IMR-90 (cell line): Measurements from ENCODE around the gene CYB5B. TPM values are rescaled to one million over a fixed set of nuclear protein-coding genes. Genes with fewer than 3 reads are reported as not detected.

Experiments
- ATAC-seq: fragments of 200-7000 bp; cut with Tn5 transposase; 2 replicates; pipeline ENCODE4 v1.9.1; 2020; ENCODE audit warnings: low read depth, mild to moderate bottlenecking, moderate library complexity
- BruUV-seq: library from RNA; stranded (reverse); fragments of 400-500 nt; replicated peaks from 2 replicates; lab custom pipeline; 2021; lab: Mats Ljungman, UMichigan
- CTCF ChIA-PET: fragments of 300-600 bp; formaldehyde crosslinking; extraction: SDS; loops from one replicate; lab custom pipeline; 2021; ENCODE audit warnings: antibody characterized with exemption; lab: Yijun Ruan, JAX
- POLR2A ChIA-PET: fragments of 300-600 bp; sonication (Branson Sonifier 250); formaldehyde crosslinking; loops from one replicate; lab custom pipeline; 2022; ENCODE audit warnings: antibody characterized with exemption; ENCODE audit not compliant: unreplicated experiment; lab: Charles Lee
- DNase-seq: peaks from one replicate; pipeline ENCODE4 v3.0.0; 2013
- H2AFZ ChIP-seq: replicated peaks from 2 replicates; pipeline ENCODE3; 2013; ENCODE audit warnings: low read length, mild to moderate bottlenecking; ENCODE audit not compliant: poor library complexity
- H2AK5ac ChIP-seq: 2 replicates; pipeline ENCODE4 v1.6.1; 2013; ENCODE audit warnings: low read depth, low read length, inconsistent platforms
- H2AK9ac ChIP-seq: replicated peaks from 2 replicates; pipeline ENCODE3; 2013; ENCODE audit warnings: mild to moderate bottlenecking, low read depth, low read length, moderate library complexity; ENCODE audit not compliant: poor library complexity
- H2BK120ac ChIP-seq: 2 replicates; pipeline ENCODE4 v1.6.1; 2013; ENCODE audit warnings: low read depth, low read length, inconsistent platforms
- H2BK15ac ChIP-seq: 3 replicates; pipeline ENCODE4 v1.6.1; 2013; ENCODE audit warnings: low read depth, low read length, inconsistent platforms
- H2BK20ac ChIP-seq: 2 replicates; pipeline ENCODE4 v1.6.1; 2013; ENCODE audit warnings: low read depth, mild to moderate bottlenecking, inconsistent platforms, low read length, moderate library complexity
- H2BK5ac ChIP-seq: 2 replicates; pipeline ENCODE4 v1.6.1; 2013; ENCODE audit warnings: mild to moderate bottlenecking, low read depth, low read length, inconsistent platforms; ENCODE audit not compliant: poor library complexity, severe bottlenecking
- H3K14ac ChIP-seq: replicated peaks from 2 replicates; pipeline ENCODE4 v1.6.1; 2013; ENCODE audit warnings: low read depth, low read length, inconsistent platforms
- H3K18ac ChIP-seq: 2 replicates; pipeline ENCODE4 v1.6.1; 2013; ENCODE audit warnings: low read depth, low read length, control low read depth
- H3K23ac ChIP-seq: 2 replicates; pipeline ENCODE4 v1.6.1; 2013; ENCODE audit warnings: low read depth, low read length, inconsistent platforms
- H3K27ac ChIP-seq: 2 replicates; pipeline ENCODE4 v1.5.1; 2013; ENCODE audit warnings: mild to moderate bottlenecking, control low read depth, low read length; ENCODE audit not compliant: insufficient read depth
- H3K27me3 ChIP-seq: 2 replicates; pipeline ENCODE4 v1.6.1; 2013; ENCODE audit warnings: low read length; ENCODE audit not compliant: control insufficient read depth, insufficient read depth
- H3K36me3 ChIP-seq: 2 replicates; pipeline ENCODE4 v1.6.1; 2013; ENCODE audit warnings: low read length, mixed read lengths; ENCODE audit not compliant: control insufficient read depth, insufficient read depth
- H3K4ac ChIP-seq: 2 replicates; pipeline ENCODE4 v1.6.1; 2013; ENCODE audit warnings: low read depth, low read length, inconsistent platforms
- H3K4me1 ChIP-seq: 2 replicates; pipeline ENCODE4 v1.6.1; 2013; ENCODE audit warnings: low read length, mixed read lengths; ENCODE audit not compliant: control insufficient read depth, insufficient read depth
- H3K4me2 ChIP-seq: 2 replicates; pipeline ENCODE4 v1.6.1; 2013; ENCODE audit warnings: low read depth, mild to moderate bottlenecking, control low read depth, low read length, moderate library complexity
- H3K4me3 ChIP-seq: 2 replicates; pipeline ENCODE4 v1.5.1; 2013; ENCODE audit warnings: low read depth, mild to moderate bottlenecking, control low read depth, low read length, moderate library complexity; ENCODE audit not compliant: insufficient read depth
- H3K56ac ChIP-seq: 2 replicates; pipeline ENCODE4 v1.6.1; 2013; ENCODE audit warnings: low read length, inconsistent platforms; ENCODE audit not compliant: insufficient read depth; ENCODE audit errors: extremely low read depth
- H3K79me1 ChIP-seq, 2 experiments: 2 replicates each; pipeline ENCODE4 v1.6.1; 2013; ENCODE audit warnings: low read length in 2 of 2, inconsistent platforms in 1 of 2, low read depth in 1 of 2
- H3K9ac ChIP-seq: 2 replicates; pipeline ENCODE4 v1.6.1; 2013; ENCODE audit warnings: low read depth, low read length, control low read depth
- H3K9me1 ChIP-seq: 2 replicates; pipeline ENCODE4 v1.6.1; 2013; ENCODE audit warnings: low read length, inconsistent platforms; ENCODE audit not compliant: insufficient read depth
- H3K9me3 ChIP-seq: 2 replicates; pipeline ENCODE4 v1.6.1; 2013; ENCODE audit warnings: low read length; ENCODE audit not compliant: control insufficient read depth, insufficient read depth
- H4K20me1 ChIP-seq: 2 replicates; pipeline ENCODE4 v1.6.1; 2013; ENCODE audit warnings: low read length, inconsistent platforms; ENCODE audit not compliant: insufficient read depth
- H4K5ac ChIP-seq: 2 replicates; pipeline ENCODE4 v1.6.1; 2013; ENCODE audit warnings: mild to moderate bottlenecking, low read depth, low read length, control low read depth
- H4K8ac ChIP-seq, 2 experiments: 2 replicates each; pipeline ENCODE4 v1.6.1; 2013; ENCODE audit warnings: low read depth in 2 of 2, low read length in 2 of 2, control low read depth in 1 of 2, inconsistent platforms in 1 of 2
- H4K91ac ChIP-seq: 2 replicates; pipeline ENCODE4 v1.6.1; 2013; ENCODE audit warnings: low read depth, low read length, inconsistent platforms; ENCODE audit not compliant: insufficient read depth
- BHLHE40 ChIP-seq: fragments of 150-350 bp; IDR thresholded peaks from 2 replicates; pipeline ENCODE4 v1.6.1; 2016; ENCODE audit warnings: mild to moderate bottlenecking, low read depth, low read length
- CEBPB ChIP-seq: IDR thresholded peaks from 2 replicates; pipeline ENCODE4 v1.6.1; 2012; ENCODE audit warnings: low read depth, low read length, improper control_type of control experiment
- CHD1 ChIP-seq: IDR thresholded peaks from 2 replicates; pipeline ENCODE4 v1.6.1; 2012; ENCODE audit warnings: low read depth, low read length, improper control_type of control experiment
- CTCF ChIP-seq: conservative IDR thresholded peaks from 2 replicates; pipeline ENCODE4 v1.5.1; 2012; ENCODE audit warnings: mild to moderate bottlenecking, low read depth, low read length, improper control_type of control experiment
- ELK1 ChIP-seq: fragments of 150-350 bp; IDR thresholded peaks from 2 replicates; pipeline ENCODE4 v1.6.1; 2016; ENCODE audit warnings: low read depth, mild to moderate bottlenecking, low read length, moderate library complexity, borderline replicate concordance
- FOS ChIP-seq: fragments of 150-350 bp; IDR thresholded peaks from 2 replicates; pipeline ENCODE4 v1.6.1; 2016; ENCODE audit warnings: low read depth, low read length
- MAFK ChIP-seq: IDR thresholded peaks from 2 replicates; pipeline ENCODE4 v1.6.1; 2012; ENCODE audit warnings: low read depth, low read length, improper control_type of control experiment
- MAZ ChIP-seq: IDR thresholded peaks from 2 replicates; pipeline ENCODE4 v1.6.1; 2012; ENCODE audit warnings: low read depth, mild to moderate bottlenecking, low read length, improper control_type of control experiment, moderate library complexity, borderline replicate concordance
- MXI1 ChIP-seq: IDR thresholded peaks from 2 replicates; pipeline ENCODE4 v1.6.1; 2012; ENCODE audit warnings: low read depth, mild to moderate bottlenecking, low read length, moderate library complexity, borderline replicate concordance
- NFE2L2 ChIP-seq: fragments of 150-350 bp; IDR thresholded peaks from 2 replicates; pipeline ENCODE4 v1.6.1; 2016; ENCODE audit warnings: low read depth, mild to moderate bottlenecking, low read length
- POLR2A ChIP-seq: IDR thresholded peaks from 2 replicates; pipeline ENCODE4 v1.6.1; 2012; ENCODE audit warnings: mild to moderate bottlenecking, low read depth, low read length
- RAD21 ChIP-seq: IDR thresholded peaks from 2 replicates; pipeline ENCODE4 v1.6.1; 2012; ENCODE audit warnings: low read length, improper control_type of control experiment
- RCOR1 ChIP-seq: IDR thresholded peaks from 2 replicates; pipeline ENCODE4 v1.6.1; 2012; ENCODE audit warnings: mild to moderate bottlenecking, low read length, improper control_type of control experiment; ENCODE audit not compliant: insufficient replicate concordance
- RFX5 ChIP-seq: IDR thresholded peaks from 2 replicates; pipeline ENCODE4 v1.8.0; 2012; ENCODE audit warnings: low read depth, mild to moderate bottlenecking, low read length, moderate library complexity
- SMC3 ChIP-seq: fragments of 150-350 bp; IDR thresholded peaks from 2 replicates; pipeline ENCODE4 v1.6.1; 2016; ENCODE audit warnings: low read depth, mild to moderate bottlenecking, antibody characterized with exemption, low read length, moderate library complexity
- USF2 ChIP-seq: fragments of 150-350 bp; IDR thresholded peaks from 2 replicates; pipeline ENCODE4 v1.6.1; 2017; ENCODE audit warnings: mild to moderate bottlenecking, antibody characterized with exemption, low read length, low read depth
- WGBS, 2 experiments: methylation state at CpG; one replicate each; pipeline versions ENCODE4 v1.1.5 to v1.1.7; 2013; ENCODE audit warnings: missing lambda C conversion rate in 2 of 2; ENCODE audit not compliant: insufficient read length in 1 of 2; ENCODE audit errors: extremely low coverage in 2 of 2; 5-methylcytosine and 5-hydroxymethylcytosine counted together
- dilution Hi-C: fragments of 300-500 bp; cut with HindIII; formaldehyde crosslinking; loops from one replicate; pipeline ENCODE4 v1.14.3; 2018; ENCODE audit warnings: low sequenced_read_pairs; ENCODE audit not compliant: unreplicated experiment
- in situ Hi-C: fragments of 300-500 bp; cut with MboI; formaldehyde crosslinking; loops from 3 replicates; pipeline ENCODE4 v1.14.3; 2019; ENCODE audit warnings: low sequenced_read_pairs, inconsistent platforms, mixed read lengths
- intact Hi-C: fragments of 100-400 bp; cut with micrococcal nuclease; formaldehyde crosslinking; loops from 2 replicates; pipeline ENCODE4 v1.10.0; 2022
- polyA plus RNA-seq, 3 experiments: library from polyadenylated mRNA; depleted of rRNA; stranded (reverse); fragments of >200 nt; gene quantifications; 2 replicates each; pipeline ENCODE4 v1.2.3, GENCODE V29; 2012; ENCODE audit warnings: low replicate concordance in 1 of 3
- total RNA-seq: library from RNA; depleted of rRNA; stranded (reverse); fragments of >200 nt; gene quantifications from 2 replicates; pipeline ENCODE4 v1.2.3, GENCODE V29; 2012

CYB5B gene
- total and polyA plus RNA-seq, 2 of the 4 experiments (the other 2 are of a cell fraction) = 100 to 102 TPM

GRCh38 chr16:69478685-69479084 is 54.3 kb downstream of the CYB5B start:
- H4K8ac ChIP-seq = no peak overlapping the region

More at GRCh38 chr16:69478685-69479084, 54.3 kb downstream of the CYB5B start:
- Histone ChIP-seq H3K4ac (0 out of 2 replicates have a peak overlapping the region, but pooled peaks have one; percentile 26), H2AK5ac (peak overlapping the region; percentile 63; the same call in 1 of the 2 replicates), H2BK20ac (peak overlapping the region; percentile 55), H2BK5ac (no peak overlapping the region), H3K79me1 (peaks cover 0 to 3% of the 10 kb centered on the region in 2 experiments; a peak in 1 of 4 replicates), H3K18ac (no peak overlapping the region), H3K14ac (no peak overlapping the region), H3K9me1 (peaks cover 12% of the 10 kb centered on the region), H4K91ac (no peak overlapping the region; the same call in 1 of the 2 replicates), H3K4me1 (peaks cover 33% of the 10 kb centered on the region), H3K4me3 (no peak overlapping the region), H3K27me3 (no peaks in the 10 kb centered on the region), H2BK120ac (peak overlapping the region; percentile 59; the same call in 1 of the 2 replicates), H2BK15ac (peak overlapping the region; percentile 26; the same call in 1 of the 3 replicates), H3K9ac (no peak overlapping the region), H4K20me1 (0 out of 2 replicates have a peak, but pooled peaks cover 3% of the 10 kb centered on the region), H2AFZ (no peak overlapping the region), H3K27ac (no peak overlapping the region), H3K56ac (no peak overlapping the region), H3K4me2 (no peak overlapping the region), H3K36me3 (no peaks in the 10 kb centered on the region), H3K9me3 (no peaks in the 10 kb centered on the region), H3K23ac (no peak overlapping the region), H4K5ac (no peak overlapping the region), H2AK9ac (no peak overlapping the region)
- ATAC-seq (no peak), DNase-seq (no peak)
- CTCF ChIA-PET = interaction anchor here (1.0 kb wide), 1 partner anchor 17 kb away, joined by 3 read pairs; no protein-coding TSS in a partner anchor
- in situ Hi-C loops = no loop called here
- intact Hi-C loops = no loop called here
- dilution Hi-C loops = no loop called here
- WGBS, 2 experiments = no CpG with 5 or more reads among the region's 6 CpGs
- POLR2A ChIA-PET = no interaction called here
- TF ChIP-seq CTCF (no peak), NFE2L2 (no peak), MAFK (no peak), FOS (no peak), RAD21 (no peak), CEBPB (no peak), SMC3 (no peak), MAZ (no peak), MXI1 (no peak), RCOR1 (no peak), POLR2A (no peak), ELK1 (no peak), CHD1 (no peak), BHLHE40 (no peak), RFX5 (no peak), USF2 (no peak)
- BruUV-seq = no TSS peak
